ENCODE data around the gene SUN5. TPM values are rescaled to one million over a fixed set of nuclear protein-coding genes. Genes with fewer than 3 reads are reported as not detected.

The SUN5 gene
- total and polyA plus RNA-seq, 2 donors from 2014 or later: not detected

GRCh38 chr20:33034115-33034514, 29.9 kb upstream of the SUN5 start:
- no peak for DNase-seq

DNA sequence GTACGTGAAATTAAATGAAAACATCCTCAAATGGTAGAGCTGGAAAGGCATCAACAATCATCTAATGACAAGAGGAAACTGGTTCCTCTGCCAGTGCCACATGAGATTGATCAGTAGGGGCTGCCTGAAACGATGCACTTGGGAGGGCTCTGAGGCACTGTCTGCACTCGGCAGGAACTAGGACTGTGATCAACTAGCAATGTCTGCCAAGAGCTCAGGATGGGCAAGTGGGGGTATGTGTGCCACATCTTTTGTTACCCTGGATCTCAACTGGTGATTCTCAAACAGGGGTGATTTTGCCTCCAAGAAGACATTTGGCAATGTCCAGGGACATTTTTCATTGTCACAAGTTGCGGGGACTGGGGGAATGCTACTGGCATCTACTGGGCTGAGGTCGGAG, 29.1 kb upstream of the SUN5 start:
- FAIRE-seq (no peak), DNase-seq (no peak)
- H3K4me1 ChIP-seq (ENCODE audit: control insufficient read depth in 2 of 3, insufficient read depth in 2 of 3, low read depth in 1 of 3, low read length in 3 of 3): no peaks in the 10 kb centered on the region
- no peak overlapping the region for H3K9ac ChIP-seq (ENCODE audit: low read length in 3 of 3)
- intact Hi-C loops (cut with DNase I): no loop called here
- H3K27ac ChIP-seq (ENCODE audit: low read depth in 2 of 2, low read length in 2 of 2): no peak overlapping the region
- no peaks in the 10 kb centered on the region for H3K9me3 ChIP-seq (ENCODE audit: control insufficient read depth in 2 of 3, insufficient read depth in 1 of 3, low read length in 3 of 3)
- no peak overlapping the region for H3K4me3 ChIP-seq (ENCODE audit: low read length in 3 of 3)
- TF ChIP-seq CTCF (IDR thresholded peaks at IDR 0.05; ENCODE audit: borderline replicate concordance, extremely low read depth, insufficient read depth): no peak
- no peaks in the 10 kb centered on the region for H3K27me3 ChIP-seq (ENCODE audit: control insufficient read depth, insufficient read depth, low read length)
- H3K36me3 ChIP-seq (ENCODE audit: control insufficient read depth in 2 of 3, insufficient read depth in 3 of 3, low read length in 3 of 3): no peaks in the 10 kb centered on the region

More at GRCh38 chr20:33034115-33034514, 29.9 kb upstream of the SUN5 start:
- no peak for FAIRE-seq
- no peaks in the 10 kb centered on the region for H3K9me3 ChIP-seq (ENCODE audit: control insufficient read depth in 2 of 3, insufficient read depth in 1 of 3, low read length in 3 of 3)
- no peaks in the 10 kb centered on the region for H3K4me1 ChIP-seq (ENCODE audit: control insufficient read depth in 2 of 3, insufficient read depth in 2 of 3, low read depth in 1 of 3, low read length in 3 of 3)
- TF ChIP-seq CTCF (IDR thresholded peaks at IDR 0.05; ENCODE audit: borderline replicate concordance, extremely low read depth, insufficient read depth): no peak
- intact Hi-C loops (cut with DNase I): no loop called here
- H3K27ac ChIP-seq (ENCODE audit: low read depth in 2 of 2, low read length in 2 of 2): no peak overlapping the region
- no peak overlapping the region for H3K4me3 ChIP-seq (ENCODE audit: low read length in 3 of 3)
- H3K9ac ChIP-seq (ENCODE audit: low read length in 3 of 3): no peak overlapping the region
- no peaks in the 10 kb centered on the region for H3K36me3 ChIP-seq (ENCODE audit: control insufficient read depth in 2 of 3, insufficient read depth in 3 of 3, low read length in 3 of 3)
- H3K27me3 ChIP-seq (ENCODE audit: control insufficient read depth, insufficient read depth, low read length): no peaks in the 10 kb centered on the region

DNA sequence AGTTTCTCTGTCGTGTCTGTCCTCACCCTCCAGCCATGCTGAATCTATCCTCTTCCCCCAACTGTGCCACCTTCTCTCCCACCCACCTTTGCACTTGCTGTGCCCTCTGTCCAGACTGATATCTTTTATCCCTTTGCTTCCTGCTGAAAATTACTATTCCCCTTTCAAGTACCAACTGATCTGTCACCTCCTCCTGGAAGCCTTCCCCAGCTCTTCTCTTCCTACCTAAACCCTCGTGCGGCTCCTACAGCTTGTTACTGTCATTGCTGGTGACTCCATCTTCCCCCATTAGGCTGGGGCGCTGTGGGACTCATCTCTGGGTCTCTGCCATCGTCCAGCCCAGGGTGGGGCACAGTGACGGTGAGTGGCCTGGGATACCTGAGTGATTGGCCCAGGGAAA, 28.3 kb upstream of the SUN5 start:
- Histone ChIP-seq H3K9ac (ENCODE audit: low read length in 3 of 3) (no peak overlapping the region), H3K4me1 (ENCODE audit: control insufficient read depth in 2 of 3, insufficient read depth in 2 of 3, low read depth in 1 of 3, low read length in 3 of 3) (no peaks in the 10 kb centered on the region), H3K27me3 (ENCODE audit: control insufficient read depth, insufficient read depth, low read length) (no peaks in the 10 kb centered on the region), H3K36me3 (ENCODE audit: control insufficient read depth in 2 of 3, insufficient read depth in 3 of 3, low read length in 3 of 3) (no peaks in the 10 kb centered on the region), H3K9me3 (ENCODE audit: control insufficient read depth in 2 of 3, insufficient read depth in 1 of 3, low read length in 3 of 3) (no peaks in the 10 kb centered on the region), H3K27ac (ENCODE audit: low read depth in 2 of 2, low read length in 2 of 2) (no peak overlapping the region), H3K4me3 (ENCODE audit: low read length in 3 of 3) (no peak overlapping the region)
- FAIRE-seq: no peak
- intact Hi-C loops (cut with DNase I): no loop called here
- no peak for DNase-seq
- TF ChIP-seq CTCF (IDR thresholded peaks at IDR 0.05; ENCODE audit: borderline replicate concordance, extremely low read depth, insufficient read depth): no peak

DNA sequence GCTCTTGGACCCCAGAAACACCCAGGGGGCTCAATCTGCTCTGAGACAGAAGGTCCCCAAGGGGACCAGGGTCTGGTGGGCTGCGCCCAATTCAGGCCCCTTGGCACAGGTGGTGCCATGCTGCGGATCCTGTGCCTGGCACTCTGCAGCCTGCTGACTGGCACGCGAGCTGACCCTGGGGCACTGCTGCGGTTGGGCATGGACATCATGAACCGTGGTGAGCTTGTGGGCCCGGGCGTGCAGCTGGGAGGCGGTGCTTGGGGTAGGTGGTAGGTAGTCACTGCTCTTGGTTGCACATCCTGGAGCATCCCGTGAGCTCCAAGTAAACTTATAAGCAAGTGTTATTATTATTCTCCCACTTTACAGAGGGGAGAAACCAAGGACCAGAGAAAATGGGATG, 27.3 kb upstream of the SUN5 start, which contains the start of gene BPIFB6:
Gene BPIFB6 (plus strand): TSS at position 118 of the 400 bp plus-strand sequence. CDS start 0 bp downstream, at position 118.
- Histone ChIP-seq H3K4me1 (ENCODE audit: control insufficient read depth in 2 of 3, insufficient read depth in 2 of 3, low read depth in 1 of 3, low read length in 3 of 3) (no peaks in the 10 kb centered on the region), H3K36me3 (ENCODE audit: control insufficient read depth in 2 of 3, insufficient read depth in 3 of 3, low read length in 3 of 3) (no peaks in the 10 kb centered on the region), H3K27me3 (ENCODE audit: control insufficient read depth, insufficient read depth, low read length) (no peaks in the 10 kb centered on the region), H3K9ac (ENCODE audit: low read length in 3 of 3) (no peak within 1 kb of the TSS), H3K27ac (ENCODE audit: low read depth in 2 of 2, low read length in 2 of 2) (no peak within 1 kb of the TSS), H3K9me3 (ENCODE audit: control insufficient read depth in 2 of 3, insufficient read depth in 1 of 3, low read length in 3 of 3) (no peaks in the 10 kb centered on the region), H3K4me3 (ENCODE audit: low read length in 3 of 3) (no peak within 1 kb of the TSS)
- no peak for TF ChIP-seq CTCF (IDR thresholded peaks at IDR 0.05; ENCODE audit: borderline replicate concordance, extremely low read depth, insufficient read depth)
- FAIRE-seq (no peak), DNase-seq (no peak)
- intact Hi-C loops (cut with DNase I): no loop called here

All from kidney (tissue), 14 donors.